ENCODE results near the gene CCDC92. TPM values are rescaled to one million over a fixed set of nuclear protein-coding genes. Genes with fewer than 3 reads are reported as not detected.
A peak's percentile ranks its signal among the peaks of the same experiment; 100 is the strongest.

Gene CCDC92
- total and polyA plus RNA-seq, 2 of the 8 experiments (the other 6 are each of a cell fraction or from before 2014, with no cell fraction given): 0.43 to 0.51 TPM

- no peak for TF ChIP-seq MAFK (IDR thresholded peaks at IDR 0.05; ENCODE audit: low read depth, low read length)
- no peak for TF ChIP-seq YY1 (IDR thresholded peaks at IDR 0.05; ENCODE audit: low read depth, low read length)
- no peak for TF ChIP-seq HDAC2 (IDR thresholded peaks at IDR 0.05; ENCODE audit: borderline replicate concordance in 1 of 2, low read depth in 2 of 2, low read length in 2 of 2)
- peak; percentile 25; the same call in 1 of the 2 replicates for TF ChIP-seq TBP (IDR thresholded peaks at IDR 0.05; ENCODE audit: low read depth, low read length)
Measured at GRCh38 chr12:123900871-123901376, 71.7 kb downstream of the CCDC92 start (continued).
